Coronary artery (tissue), 2 donors: ENCODE data around the gene CHST13.

Experiments used
- DNase-seq: peaks from one replicate; pipeline ENCODE4 v3.0.0-alpha.2; 2017; ENCODE audit warnings: low spot score
- H3K27ac ChIP-seq, 2 donors: fragments of 200-600 bp; sonication (generic); one replicate each; pipeline ENCODE4 v1.5.1; 2016 to 2019
- H3K4me3 ChIP-seq: fragments of 200-600 bp; sonication (generic); 2 replicates; pipeline ENCODE4 v1.5.1; 2016; ENCODE audit warnings: mild to moderate bottlenecking, moderate library complexity
- TF ChIP-seq, protein P1 (sequence below): fragments of 200-600 bp; sonication (generic); IDR thresholded peaks from one replicate; pipeline ENCODE4 v1.5.1; 2019; ENCODE audit warnings: antibody characterized with exemption

Gene CHST13

DNA sequence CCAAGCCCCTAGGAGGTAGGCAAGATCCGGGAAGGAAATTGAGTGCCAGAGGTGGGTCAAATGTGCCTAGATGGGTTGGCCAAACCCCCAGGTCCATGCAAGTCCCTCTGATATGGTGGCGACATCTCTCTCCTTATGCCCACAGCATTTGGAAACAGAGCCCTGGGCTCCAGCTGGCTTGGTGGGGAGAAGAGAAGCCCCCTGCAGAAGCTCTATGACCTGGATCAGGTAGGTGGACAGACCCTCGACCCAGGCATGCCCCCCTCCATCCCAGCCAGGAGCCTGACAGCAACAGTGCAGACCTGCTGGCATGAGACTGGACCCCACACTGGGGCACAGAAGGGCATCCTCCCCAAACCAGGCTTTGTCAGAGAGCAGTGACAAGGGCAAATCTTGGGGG lies 12.2 kb downstream of the CHST13 start:
- TF ChIP-seq, protein P1, sequence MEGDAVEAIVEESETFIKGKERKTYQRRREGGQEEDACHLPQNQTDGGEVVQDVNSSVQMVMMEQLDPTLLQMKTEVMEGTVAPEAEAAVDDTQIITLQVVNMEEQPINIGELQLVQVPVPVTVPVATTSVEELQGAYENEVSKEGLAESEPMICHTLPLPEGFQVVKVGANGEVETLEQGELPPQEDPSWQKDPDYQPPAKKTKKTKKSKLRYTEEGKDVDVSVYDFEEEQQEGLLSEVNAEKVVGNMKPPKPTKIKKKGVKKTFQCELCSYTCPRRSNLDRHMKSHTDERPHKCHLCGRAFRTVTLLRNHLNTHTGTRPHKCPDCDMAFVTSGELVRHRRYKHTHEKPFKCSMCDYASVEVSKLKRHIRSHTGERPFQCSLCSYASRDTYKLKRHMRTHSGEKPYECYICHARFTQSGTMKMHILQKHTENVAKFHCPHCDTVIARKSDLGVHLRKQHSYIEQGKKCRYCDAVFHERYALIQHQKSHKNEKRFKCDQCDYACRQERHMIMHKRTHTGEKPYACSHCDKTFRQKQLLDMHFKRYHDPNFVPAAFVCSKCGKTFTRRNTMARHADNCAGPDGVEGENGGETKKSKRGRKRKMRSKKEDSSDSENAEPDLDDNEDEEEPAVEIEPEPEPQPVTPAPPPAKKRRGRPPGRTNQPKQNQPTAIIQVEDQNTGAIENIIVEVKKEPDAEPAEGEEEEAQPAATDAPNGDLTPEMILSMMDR: no peak
- no peak for DNase-seq
- no peak overlapping the region for H3K4me3 ChIP-seq
- no peak overlapping the region for H3K27ac ChIP-seq

DNA sequence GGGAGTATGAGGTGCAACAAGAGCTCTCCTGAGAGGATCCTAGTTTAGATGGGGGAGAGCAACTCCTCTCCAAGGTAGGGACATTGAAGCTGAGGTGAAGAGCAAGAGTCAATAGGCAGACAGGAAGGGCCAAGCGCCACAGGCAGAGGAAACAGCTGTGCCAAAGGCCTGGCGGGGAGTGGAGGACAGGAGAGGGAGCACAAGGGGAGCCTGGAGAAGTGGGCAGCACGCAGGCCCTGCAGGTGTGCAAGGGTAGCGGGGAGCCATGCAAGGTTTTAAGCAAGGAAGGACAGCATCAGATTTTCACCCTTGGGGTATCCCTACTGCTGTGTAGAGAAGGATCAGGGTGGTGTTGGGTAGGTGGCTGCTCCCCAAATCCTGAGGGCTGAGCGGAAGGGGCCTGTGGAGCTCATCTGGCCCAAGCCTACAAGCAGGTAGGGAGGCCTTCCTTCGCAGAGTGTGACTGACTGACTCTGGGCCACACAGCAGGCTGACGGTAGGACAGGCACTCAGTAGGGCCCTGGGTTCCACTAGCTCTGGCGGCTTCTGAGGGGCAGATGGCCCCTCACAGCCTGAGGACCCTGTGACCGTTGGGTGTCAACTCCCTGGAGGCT lies 13.3 kb downstream of the CHST13 start:
- TF ChIP-seq, protein P1: no peak
- no peak for DNase-seq

DNA sequence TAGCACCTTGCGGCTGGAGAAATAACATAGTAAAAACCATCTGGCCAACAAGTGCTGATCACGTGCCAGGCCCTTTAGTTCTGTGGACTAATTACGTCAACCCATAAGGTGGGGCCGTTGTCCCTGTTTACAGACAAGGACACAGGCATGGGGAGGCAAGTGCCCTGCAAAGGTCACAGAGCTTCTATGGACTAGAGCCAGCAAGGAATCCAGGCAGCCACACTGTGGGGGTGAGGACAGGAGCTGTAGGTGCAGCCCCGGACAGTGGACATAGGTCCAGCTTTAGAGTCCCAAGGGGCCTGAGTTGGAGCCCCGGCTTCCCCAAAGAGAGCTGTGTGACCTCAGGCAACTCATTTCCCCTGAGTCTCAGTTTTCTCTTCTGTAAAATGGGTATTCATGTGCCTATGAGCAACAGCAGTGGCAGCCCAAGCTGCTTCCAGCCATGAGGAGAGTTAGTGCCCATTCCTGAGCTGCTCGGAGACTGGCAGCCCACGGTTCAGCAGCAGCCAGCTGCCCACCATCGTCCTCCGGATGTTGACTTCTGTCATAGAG lies 13.9 kb downstream of the CHST13 start:
- DNase-seq: no peak
- Histone ChIP-seq H3K27ac (no peak overlapping the region), H3K4me3 (no peak overlapping the region)
- TF ChIP-seq, protein P1: no peak

More for the DNA sequence above, 13.3 kb downstream of the CHST13 start:
- no peak overlapping the region for H3K27ac ChIP-seq
- no peak overlapping the region for H3K4me3 ChIP-seq

DNA sequence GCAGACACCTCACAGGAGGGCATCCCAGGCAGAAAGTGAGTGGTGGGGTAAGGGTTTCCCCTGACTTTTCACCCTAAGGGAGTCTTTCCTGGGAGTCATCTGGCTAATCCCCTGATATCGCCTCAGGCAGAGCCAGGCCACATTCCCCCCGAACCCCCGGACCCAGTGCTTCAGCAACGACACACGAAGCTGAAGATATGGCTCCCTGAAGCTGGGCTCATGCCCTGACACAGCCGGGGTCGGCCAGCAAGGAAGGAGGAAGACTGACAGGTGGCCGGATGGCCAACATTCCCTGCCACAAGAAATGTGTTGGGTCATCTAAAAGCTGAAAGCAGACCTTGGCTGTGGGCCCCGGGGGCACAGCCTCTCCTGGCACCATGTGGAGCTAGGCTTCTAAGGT lies 14.4 kb downstream of the CHST13 start:
- TF ChIP-seq, protein P1: no peak
- H3K4me3 ChIP-seq: no peak overlapping the region
- H3K27ac ChIP-seq: no peak overlapping the region
- DNase-seq: no peak

DNA sequence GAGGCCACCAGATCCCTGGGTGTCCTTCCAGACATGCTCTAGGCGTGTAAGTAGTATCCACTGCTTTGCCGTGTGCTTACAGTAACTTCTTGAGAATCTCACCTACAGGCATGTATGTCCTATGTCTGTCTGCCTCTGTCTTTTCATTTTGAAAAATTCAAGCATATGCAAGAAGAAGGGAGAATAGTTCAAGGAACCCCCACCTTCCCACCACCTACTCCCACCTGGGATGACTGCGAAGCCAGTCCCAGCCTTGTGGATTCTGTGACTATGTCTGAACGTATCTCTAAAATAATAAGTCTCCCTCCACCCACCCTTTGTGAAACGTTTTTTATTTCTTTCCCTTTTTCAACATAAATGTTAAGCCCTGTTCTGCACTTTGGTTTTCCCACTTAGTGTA lies 15.0 kb downstream of the CHST13 start:
- TF ChIP-seq, protein P1: no peak
- no peak overlapping the region for H3K4me3 ChIP-seq
- no peak for DNase-seq
- H3K27ac ChIP-seq: no peak overlapping the region

DNA sequence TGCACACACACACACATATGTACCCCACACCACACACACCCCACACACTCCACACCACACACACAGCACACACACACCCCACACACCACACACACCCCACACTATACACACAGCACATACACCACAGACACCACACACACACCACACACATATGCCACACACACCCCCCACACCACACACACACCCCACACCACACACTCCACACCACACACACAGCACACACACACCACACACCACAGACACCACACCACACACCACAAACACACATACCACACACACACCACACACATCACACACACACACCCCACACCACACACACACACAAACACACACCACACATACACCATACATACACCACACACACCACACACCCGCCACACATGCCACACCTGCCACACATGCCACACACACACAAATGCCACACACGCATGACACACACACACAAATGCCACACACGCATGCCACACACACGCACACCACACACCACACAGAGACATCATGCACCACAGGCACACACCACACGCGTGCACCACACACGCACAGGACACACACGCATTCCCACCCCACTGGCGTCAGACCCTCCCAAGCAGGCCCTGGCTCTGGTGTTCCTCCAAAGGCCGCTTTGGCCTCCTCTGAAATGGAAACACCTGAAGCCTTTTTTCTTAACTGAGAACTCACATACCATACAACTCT lies 15.7 kb downstream of the CHST13 start:
- TF ChIP-seq, protein P1: no peak
- DNase-seq: no peak
- no peak overlapping the region for H3K27ac ChIP-seq
- H3K4me3 ChIP-seq: no peak overlapping the region
